ENCODE data around the gene TRIML1.

- TF ChIP-seq CTCF (IDR thresholded peaks at IDR 0.05; ENCODE audit: borderline replicate concordance, extremely low read depth, low read length, poor library complexity, severe bottlenecking): no peak
- TF ChIP-seq EZH2 (IDR thresholded peaks at IDR 0.05; ENCODE audit: borderline replicate concordance, low read depth, low read length, severe bottlenecking): no peak
Observed at GRCh38 chr4:188113156-188113555, 26.1 kb upstream of the TRIML1 start.

Measured in DND-41 (cell line).